A172 (cell line): ENCODE measurements around the gene PLAGL2. TPM values are rescaled to one million over a fixed set of nuclear protein-coding genes. Genes with fewer than 3 reads are reported as not detected.
"Not testable (repeated sequence)": the region's sequence is repeated elsewhere in the genome, so short reads cannot be mapped to it uniquely, and the experiment has no call there.

Experiments used
- DNase-seq: peaks from one replicate; pipeline ENCODE4 v3.0.0-alpha.2; 2015; ENCODE audit warnings: low spot score
- total RNA-seq: library from RNA; depleted of rRNA; stranded (reverse); fragments of >200 nt; shearing (Covaris generic); gene quantifications from 2 replicates; pipeline ENCODE4 v1.2.3, GENCODE V29; 2014; rRNA removed

Gene PLAGL2, protein sequence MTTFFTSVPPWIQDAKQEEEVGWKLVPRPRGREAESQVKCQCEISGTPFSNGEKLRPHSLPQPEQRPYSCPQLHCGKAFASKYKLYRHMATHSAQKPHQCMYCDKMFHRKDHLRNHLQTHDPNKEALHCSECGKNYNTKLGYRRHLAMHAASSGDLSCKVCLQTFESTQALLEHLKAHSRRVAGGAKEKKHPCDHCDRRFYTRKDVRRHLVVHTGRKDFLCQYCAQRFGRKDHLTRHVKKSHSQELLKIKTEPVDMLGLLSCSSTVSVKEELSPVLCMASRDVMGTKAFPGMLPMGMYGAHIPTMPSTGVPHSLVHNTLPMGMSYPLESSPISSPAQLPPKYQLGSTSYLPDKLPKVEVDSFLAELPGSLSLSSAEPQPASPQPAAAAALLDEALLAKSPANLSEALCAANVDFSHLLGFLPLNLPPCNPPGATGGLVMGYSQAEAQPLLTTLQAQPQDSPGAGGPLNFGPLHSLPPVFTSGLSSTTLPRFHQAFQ
- total RNA-seq = 3.7 and 4.6 TPM in 2 replicates

DNA sequence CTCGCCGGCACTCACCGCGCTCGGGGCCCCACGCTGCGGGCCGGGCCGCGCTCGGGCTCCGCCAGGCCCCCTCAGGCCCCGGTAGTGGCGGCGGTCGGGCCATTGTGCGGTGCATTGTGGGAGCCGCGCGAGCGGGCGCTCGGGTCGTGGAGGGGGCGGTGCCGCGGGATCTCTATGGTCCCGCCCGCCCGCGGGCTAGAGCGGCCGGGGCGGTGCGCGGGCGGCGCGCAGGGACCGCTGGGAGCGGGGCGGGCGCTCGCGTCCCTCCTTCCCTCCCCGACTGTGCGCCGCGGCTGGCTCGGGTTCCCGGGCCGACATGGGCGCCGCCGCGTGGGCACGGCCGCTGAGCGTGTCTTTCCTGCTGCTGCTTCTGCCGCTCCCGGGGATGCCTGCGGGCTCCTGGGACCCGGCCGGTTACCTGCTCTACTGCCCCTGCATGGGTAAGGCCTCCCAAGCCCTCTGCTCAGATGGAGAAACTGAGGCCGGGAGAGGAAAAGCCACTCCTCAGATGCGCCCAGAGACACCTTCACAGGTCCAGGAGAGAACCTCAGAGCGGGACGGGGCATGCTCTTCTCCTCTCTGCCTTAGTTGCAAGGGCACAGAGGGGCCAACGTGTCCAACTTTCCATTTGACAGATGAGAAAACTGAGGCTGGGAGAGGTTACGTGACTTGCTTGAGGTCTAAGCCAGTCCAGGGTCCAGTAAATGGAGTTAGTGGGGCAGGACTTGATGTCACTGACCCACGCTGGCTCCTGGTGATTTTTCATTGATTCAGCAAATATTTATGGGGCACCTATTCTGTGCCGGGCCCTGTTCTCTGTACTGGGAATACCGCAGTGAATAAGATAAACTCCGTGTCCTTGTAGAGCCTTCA is at the start of gene PLAGL2, which contains the start of gene POFUT1:
Gene PLAGL2, minus strand, starts transcription at position 118 of the 873 bp plus-strand sequence. CDS start 5,565 bp downstream, outside the sequence.
Gene POFUT1, plus strand, starts transcription at position 255 of the 873 bp plus-strand sequence. Its CDS starts 62 bp downstream, at position 317.
- peak; percentile 67 for DNase-seq

DNA sequence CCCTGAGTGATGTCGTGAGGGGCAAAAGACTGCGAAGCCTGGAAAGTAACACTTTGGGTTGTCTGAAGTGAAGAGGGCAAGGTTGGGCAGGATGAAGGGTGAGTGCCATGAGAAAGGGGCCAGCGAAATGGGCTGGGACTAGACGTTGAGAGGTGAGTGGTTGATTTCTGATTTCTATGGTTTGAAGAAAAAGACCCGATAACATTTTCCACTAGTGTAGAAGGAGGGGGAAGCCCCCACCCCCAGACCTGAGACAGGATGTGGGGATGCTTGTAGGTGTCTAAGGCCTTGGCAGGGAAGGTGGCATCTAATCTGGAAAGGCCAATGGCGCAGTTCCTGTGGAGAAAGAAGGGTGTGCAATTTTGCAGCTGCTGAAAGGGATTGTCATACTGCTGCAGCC is 44.6 kb upstream of the PLAGL2 start:
- DNase-seq = no peak

DNA sequence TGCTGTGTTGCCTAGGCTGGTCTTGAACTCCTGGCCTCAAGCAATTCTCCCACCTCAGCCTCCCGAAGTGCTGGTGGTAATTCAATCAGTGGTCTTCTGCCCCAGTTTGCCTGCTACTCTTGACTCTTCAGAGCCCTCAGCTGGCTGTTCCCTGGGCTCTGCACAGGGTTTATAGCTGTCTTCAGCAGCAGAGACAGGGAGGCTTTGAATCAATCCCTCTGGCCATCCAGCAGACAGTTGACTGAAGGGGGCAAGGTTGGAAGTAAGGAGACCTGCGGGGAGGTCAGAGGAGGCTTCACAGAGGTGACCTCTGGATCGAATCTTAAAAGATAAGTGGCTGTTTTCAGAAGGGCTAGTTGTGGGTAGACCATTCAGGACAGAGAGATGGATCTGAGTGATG is 43.9 kb upstream of the PLAGL2 start:
- no peak for DNase-seq

DNA sequence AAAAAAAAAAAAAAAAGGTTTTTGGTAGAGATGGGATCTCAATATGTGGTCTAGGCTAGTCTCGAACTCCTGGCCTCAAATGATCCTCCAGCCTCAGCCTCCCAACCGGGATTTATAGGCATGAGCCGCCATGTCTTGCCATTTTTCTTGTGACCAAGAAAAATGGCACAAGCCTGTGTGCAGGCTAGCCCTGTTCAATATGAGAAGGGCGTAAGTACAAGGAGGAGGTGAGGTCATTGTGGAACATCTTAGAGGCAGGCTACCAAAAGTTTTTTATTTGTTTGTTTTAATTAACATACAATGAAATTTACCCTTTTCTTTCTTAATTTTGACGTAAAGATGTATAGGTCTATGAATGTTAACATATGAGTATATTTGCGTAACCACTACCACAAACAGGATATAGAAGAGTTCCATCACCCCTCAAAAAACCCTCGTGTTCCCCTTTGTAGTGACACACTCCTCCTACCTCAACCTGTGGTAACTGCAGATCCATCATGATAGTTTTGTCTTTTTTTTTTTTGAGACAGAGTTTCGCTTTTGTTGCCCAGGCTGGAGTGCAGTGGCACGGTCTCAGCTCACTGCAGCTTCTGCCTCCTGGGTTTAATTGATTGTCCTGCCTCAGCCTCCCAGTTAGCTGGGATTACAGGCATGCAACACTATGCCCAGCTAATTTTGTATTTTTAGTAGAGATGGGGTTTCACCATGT is 41.6 kb upstream of the PLAGL2 start:
- no peak for DNase-seq

DNA sequence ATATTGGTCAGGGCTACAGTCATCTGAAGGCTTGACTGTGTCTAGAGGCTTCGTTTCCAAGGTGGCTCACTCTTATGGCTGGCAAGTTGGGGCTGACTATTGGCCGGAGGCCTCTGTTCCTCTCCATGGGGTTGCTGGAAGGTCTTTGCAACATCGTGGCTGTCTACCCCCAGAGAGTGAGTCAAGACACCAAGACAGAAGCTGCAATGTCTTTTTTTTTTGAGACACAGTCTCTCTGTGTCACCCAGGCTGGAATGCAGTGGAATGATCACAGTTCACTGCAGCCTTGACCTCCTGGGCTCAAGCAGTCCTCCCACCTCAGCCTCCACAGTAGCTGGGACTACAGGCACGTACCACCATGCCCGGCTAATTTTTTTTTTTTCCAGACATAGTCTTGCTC is 40.5 kb upstream of the PLAGL2 start:
- DNase-seq = no peak

DNA sequence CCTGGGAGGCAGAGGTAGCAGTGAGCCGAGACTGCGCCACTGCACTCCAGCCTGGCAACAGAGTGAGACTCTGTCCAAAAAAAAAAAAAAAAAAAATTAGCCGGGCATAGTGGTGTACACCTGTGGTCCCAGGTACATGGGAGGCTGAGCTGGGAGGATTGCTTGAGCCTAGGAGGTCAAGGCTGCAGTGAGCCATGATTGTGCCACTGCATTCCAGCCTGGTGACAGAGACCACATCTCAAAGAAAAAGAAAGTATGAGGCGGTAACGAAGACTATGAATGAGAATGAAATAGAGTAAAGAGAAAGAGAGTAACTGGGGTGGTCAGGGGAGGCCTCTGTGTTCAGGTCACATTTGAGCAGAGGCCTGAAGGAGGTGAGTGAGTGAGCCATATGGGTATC is 38.7 kb upstream of the PLAGL2 start:
- not testable (repeated sequence) for DNase-seq

DNA sequence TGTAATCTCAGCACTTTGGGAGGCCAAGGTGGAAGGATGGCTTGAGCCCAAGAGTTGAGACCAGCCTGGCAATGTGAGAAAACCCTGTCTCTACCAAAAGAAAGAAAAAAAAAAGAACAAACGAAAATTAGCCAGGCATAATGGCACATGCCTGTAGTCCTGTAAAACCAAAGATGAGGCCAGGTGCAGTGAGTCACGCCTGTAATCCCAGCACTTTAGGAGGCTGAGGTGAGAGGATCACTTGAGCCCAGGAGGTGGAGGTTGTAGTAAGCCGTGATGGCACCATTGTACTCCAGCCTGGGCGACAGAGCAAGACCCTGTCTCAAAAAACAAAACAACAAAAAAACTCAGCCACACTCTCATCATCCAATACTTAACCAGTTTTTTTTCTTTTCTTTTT is 37.4 kb upstream of the PLAGL2 start:
- DNase-seq = no peak

DNA sequence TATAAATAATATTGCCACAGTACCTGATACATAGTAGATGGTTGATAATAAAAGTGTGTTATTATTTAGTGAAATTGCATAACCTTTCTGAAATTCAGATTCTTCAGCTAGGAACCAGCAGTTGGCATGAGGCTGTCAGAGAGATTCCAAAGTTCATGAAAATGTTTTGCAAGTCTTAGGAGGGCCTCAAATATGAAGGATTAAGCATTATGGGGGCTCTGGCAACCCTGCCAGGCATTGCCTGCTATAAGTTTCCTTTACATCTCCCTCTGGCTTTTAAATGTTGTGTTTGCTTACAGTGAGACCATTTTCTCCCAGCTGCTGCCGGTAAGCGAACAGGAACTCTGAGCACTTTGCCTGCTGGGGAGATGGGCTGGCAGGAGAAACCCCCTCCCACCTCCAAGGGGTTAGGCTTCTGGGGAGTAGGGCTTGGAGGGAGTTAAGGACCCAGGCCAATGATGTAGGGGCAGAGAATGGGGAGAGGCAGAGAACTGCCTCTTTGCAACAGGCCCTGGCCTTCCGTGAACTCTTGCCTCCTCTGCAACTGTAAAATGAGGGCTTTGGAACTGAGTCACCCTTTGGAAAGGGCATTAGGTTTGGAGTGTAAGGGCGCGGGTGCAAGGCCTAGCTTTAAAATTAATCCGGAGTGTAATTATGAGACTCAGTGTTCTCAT is 36.7 kb upstream of the PLAGL2 start:
- DNase-seq = no peak

DNA sequence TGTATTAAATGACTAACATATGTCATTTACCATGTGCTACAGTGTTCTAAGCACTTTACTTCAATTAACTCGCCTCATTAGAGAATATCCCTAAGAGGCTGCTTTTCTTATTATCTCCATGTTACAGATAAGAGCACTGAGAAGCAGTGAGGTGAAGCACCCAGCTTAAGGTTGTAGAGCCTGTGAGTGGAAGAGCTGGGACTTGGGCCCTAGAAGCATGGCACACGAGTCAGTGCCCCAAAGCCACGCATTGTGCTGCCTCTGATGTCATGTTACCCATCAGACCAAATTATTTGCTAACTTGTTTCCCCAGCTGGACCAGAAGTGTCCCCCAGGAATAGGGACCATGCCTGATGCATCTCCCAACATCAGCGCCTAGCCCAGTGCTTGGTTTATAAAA is 34.3 kb upstream of the PLAGL2 start:
- no peak for DNase-seq

DNA sequence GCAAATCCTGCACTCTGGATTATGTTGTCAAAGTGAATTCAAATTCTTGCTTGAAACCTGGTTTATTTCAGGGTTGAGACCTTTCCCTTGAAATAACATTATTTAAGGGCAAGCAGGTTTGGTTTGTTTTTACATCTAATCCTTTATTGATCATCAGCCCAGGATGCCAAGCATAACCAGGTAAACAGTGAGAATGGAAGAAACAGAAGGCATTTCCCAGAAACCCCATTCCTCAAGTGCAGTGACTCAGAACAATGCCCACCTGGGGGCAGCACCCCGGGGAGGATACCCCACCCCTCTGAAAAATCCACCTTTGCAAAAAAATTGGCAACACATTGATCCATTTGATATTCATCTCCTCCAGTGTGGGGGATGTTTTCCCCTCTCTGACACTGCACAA is 32.7 kb upstream of the PLAGL2 start:
- DNase-seq = no peak

DNA sequence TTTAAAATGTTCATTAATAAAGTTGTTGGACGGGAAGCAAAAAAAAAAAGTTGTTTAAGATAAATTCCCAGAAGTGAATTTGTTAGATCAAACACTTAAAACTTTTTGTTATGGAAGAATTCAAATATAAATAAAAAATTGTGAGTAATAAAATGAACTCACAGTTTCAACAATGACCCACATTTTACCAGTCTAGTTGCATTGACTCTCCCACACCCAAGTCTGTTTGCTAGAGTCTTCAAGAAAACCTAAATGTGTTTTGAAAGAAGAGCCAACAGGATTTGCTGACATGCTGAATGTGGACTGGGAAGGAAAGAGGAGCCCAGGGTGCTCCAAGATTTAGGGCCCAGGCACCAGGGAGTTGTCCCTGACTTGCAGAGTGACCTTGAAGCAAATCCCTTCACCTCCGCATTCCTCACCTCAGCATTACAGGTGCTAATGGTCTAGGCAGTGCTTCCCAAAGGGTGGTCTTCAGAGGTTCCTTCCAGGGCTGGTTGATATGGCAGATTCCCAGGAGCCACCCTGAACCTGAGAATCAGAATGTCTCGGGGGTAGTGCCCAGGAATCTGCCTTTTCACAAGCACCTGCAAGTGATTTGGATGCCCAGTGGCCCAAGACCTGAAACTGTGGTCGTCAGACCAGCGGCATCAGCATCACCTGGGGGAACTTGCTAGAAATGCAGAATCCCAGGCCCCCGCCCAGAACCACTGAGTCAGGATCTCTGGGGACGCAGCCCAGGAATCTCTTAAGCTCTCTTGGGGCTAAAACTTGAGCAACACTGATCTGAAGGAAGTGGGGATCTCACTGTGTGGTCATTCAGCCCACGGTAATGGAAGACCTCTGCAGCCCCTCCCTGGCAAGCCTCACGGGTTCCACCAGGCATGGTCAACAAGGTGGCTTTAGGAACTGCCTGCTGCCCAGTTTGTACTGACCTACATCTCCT is 31.2 kb upstream of the PLAGL2 start:
- no peak for DNase-seq

DNA sequence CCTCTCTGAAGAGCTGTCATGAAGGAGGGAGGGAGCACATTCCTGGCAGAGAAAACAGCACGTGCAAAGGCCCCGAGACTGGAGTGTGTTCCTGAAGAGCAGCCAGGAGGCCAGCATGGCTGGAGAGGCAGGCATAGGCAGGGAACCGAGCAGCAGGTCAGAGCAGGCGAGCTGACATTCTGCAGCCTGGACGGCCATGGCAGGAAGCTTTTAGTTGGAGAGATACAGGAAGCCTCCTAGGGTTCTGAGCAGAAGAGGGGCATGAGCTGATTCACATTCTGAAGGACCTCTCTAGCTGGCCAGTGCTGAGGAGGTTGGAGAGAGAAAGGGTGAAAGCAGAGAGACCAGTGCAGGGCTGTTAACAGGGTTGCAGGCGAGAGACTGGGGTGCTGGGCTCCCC is 29.9 kb upstream of the PLAGL2 start:
- DNase-seq = no peak

DNA sequence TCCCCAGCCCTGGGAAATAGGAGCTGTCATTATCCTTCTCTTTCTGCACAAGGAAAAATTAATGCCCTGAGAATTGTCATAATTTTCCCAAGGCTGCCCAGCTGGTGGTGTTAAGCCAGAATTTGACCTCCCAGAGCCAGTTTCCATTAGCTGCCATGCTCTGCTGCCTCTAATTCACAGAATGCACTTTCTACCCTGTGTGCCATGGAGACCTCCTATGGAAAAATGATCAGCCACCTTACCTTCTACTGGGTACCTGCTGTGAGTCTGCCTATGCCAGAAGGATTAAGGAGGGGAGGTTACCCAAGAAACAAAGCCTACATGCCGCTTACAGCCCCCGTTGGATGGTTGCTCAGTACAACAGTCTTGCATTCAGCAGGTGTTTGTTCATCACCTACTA is 29.3 kb upstream of the PLAGL2 start:
- no peak for DNase-seq

DNA sequence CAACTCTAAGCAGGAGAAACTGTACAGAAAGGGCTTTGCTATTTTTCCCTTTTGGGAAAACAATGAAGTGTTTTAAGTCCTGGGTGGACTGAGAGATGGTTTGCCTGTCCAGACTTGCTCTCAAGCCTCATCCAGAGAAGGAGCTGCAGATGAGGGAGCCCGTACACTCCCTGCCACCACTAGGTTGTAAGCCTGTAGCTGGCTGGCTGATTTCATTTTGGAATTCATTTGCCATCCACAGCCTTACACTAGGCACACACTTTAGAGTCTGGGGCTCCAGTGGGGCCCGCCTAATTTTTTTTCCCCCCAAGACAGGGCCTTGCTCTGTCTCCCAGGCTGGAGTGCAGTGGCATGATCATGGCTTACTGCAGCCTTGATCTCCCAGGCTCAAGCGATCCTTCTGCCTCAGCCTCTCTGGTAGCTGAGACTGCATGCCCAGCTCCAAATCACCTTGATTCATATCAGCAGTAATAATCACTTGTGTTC is 28.5 kb upstream of the PLAGL2 start:
- no peak for DNase-seq

DNA sequence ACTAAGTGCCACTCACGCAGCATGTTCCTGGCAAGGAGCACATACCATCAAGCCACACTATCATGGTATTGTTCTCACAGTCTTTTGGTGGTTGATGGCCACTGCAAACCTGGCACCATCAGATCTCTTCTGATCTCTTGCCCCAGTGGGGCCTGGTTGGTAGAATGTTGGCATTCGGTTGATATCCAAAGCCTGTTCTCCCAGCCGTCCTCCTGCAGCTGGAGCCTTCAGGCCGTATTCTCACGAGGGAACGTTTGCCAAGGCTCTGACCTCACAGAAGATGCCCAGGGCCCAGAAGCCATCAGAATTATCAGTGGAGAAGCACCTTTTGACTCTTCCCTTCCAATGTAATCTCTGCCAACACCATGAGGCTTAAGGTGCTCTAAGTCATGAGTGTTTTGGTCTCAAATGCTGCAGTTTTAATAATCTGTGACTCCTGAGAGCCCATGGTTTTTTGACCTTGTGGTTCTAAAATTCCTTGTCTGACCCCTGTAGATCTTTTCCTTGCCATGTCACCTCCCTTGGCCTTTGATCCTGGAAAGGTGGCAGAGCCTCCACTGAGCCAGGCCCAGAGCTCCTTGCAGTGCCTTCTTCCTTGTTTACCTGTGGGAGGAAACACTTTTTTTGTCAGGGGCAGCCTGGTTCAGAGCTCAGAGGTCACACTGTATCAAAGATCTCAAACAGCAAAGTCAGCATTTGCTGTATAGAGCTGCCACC is 27.9 kb upstream of the PLAGL2 start:
- no peak for DNase-seq

DNA sequence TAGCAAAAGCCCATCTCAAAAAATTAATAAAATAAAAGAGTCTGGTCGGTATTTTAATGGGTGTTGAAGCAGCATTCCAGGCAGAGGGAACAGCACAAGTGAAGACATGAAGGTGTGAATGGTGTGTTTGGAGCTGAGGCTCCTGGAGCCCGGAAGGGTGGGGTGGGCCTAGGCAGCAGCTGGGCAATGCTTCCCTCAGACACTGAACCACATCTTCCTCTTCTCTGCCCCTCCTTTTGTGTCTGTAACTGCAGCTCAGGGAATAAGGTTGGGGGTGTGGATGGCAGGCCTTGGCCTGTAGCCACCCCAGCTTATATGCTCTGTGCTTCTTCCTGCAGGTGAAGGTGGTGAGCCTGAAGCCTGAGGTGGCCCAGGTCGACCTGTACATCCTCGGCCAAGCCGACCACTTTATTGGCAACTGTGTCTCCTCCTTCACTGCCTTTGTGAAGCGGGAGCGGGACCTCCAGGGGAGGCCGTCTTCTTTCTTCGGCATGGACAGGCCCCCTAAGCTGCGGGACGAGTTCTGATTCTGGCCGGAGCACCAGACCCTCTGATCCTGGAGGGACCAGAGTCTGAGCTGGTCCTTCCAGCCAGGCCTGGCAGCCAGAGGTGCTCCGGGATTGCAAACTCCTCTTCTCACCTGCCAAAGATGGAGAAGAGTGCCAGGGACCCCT is 26.7 kb upstream of the PLAGL2 start:
- DNase-seq = no peak

DNA sequence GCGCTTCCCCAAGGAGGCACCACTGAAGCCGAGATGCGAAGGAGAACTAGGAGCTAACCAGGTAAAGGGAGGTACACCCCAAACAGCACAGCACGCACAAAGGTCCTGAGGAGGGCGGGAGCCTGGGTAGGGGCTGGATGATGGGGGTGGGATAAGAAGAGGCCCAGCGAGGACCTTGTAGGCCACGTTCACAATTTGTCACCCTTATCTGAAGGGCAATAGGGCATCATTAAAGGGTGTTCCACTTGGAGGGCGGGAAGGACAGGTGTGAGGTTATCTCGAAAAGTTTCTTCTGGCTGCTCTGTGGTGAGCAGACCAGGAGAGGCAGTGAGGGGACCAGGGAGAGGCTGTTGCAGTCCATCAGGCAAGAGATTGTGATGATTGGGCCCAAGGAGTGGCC is 25.7 kb upstream of the PLAGL2 start:
- DNase-seq = no peak

DNA sequence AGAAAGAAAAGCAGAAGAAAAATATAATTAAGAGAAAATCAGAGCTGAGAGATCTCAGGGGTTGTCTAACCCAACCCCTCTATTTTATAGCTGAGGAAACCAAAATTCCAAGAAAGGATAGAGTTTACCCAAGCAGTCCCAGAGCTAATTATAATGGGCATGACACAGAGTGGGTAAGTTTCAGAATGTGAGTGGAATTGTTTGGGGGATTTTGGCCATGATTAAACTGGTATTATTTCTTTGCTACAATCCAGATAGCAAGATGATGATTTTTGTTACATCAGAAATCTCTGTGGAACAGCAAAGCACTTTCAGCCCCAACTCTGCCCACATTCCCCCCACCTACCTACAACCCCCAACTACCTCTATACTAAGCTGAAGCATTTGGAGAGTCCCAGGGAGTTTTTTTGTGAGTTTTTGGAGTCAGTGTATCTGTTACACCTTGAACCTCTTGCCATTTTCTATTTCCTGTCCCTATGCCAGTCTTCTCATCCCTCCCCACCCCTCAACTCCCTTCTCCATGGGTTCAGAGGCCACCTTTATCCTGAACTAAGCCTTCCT is 24.9 kb upstream of the PLAGL2 start:
- no peak for DNase-seq
